PC-9 (cell line): ENCODE measurements around the gene GIMAP2.

ENCODE experiments used
- EZH2 ChIP-seq: fragments of 200-600 bp; sonication (generic); IDR thresholded peaks from 2 replicates; pipeline ENCODE4 v1.8.0; 2017; ENCODE audit warnings: antibody characterized with exemption, low read depth
- TF ChIP-seq, protein P1 (sequence below): fragments of 200-600 bp; sonication (generic); conservative IDR thresholded peaks from 2 replicates; pipeline ENCODE4 v1.6.1; 2017; ENCODE audit warnings: mixed run types, antibody characterized with exemption, mild to moderate bottlenecking, moderate library complexity

DNA sequence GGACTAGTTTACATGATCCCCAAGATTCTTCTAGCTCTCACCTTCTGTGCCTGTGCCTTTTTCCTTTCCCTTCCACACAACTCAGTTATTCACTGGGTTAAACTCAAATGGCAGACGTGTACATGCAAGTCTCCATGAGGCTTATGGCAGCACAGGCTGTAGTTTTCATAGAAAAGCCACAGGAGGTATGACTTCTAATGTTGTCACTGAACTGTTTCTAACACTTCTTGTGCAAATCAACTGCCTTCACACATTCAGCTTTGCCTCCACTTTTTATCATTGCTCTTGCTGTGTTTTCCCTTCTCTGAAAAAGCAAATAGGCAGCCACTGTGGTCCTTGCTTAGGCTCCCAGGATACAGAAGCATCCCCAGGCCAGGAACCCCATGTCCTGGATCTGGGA, 46.4 kb downstream of the GIMAP2 start:
- TF ChIP-seq, protein P1, sequence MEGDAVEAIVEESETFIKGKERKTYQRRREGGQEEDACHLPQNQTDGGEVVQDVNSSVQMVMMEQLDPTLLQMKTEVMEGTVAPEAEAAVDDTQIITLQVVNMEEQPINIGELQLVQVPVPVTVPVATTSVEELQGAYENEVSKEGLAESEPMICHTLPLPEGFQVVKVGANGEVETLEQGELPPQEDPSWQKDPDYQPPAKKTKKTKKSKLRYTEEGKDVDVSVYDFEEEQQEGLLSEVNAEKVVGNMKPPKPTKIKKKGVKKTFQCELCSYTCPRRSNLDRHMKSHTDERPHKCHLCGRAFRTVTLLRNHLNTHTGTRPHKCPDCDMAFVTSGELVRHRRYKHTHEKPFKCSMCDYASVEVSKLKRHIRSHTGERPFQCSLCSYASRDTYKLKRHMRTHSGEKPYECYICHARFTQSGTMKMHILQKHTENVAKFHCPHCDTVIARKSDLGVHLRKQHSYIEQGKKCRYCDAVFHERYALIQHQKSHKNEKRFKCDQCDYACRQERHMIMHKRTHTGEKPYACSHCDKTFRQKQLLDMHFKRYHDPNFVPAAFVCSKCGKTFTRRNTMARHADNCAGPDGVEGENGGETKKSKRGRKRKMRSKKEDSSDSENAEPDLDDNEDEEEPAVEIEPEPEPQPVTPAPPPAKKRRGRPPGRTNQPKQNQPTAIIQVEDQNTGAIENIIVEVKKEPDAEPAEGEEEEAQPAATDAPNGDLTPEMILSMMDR, result no peak
- no peak for TF ChIP-seq EZH2
